Prostate gland (tissue), 2 donors: ENCODE measurements around the gene ZFR.

Experiments used
- POLR2A ChIP-seq: fragments of 450-650 bp; IDR thresholded peaks from one replicate; pipeline ENCODE4 v1.6.1; 2016; ENCODE audit warnings: antibody characterized with exemption, mild to moderate bottlenecking
- TF ChIP-seq, protein P1 (sequence below), 4 experiments: fragments of 200-600 bp in 2 of 4; fragments of 450-650 bp in 2 of 4; sonication (generic) in 2 of 4; IDR thresholded peaks; 1 replicate in 3 of 4; 2 replicates in 1 of 4; pipeline ENCODE4 v1.5.1; 2016 to 2019; ENCODE audit warnings: antibody characterized with exemption in 4 of 4, mild to moderate bottlenecking in 2 of 4, moderate library complexity in 2 of 4

GRCh38 chr5:32355686-32356085, 88.9 kb downstream of the ZFR start:
- TF ChIP-seq POLR2A, result no peak
- TF ChIP-seq, protein P1, sequence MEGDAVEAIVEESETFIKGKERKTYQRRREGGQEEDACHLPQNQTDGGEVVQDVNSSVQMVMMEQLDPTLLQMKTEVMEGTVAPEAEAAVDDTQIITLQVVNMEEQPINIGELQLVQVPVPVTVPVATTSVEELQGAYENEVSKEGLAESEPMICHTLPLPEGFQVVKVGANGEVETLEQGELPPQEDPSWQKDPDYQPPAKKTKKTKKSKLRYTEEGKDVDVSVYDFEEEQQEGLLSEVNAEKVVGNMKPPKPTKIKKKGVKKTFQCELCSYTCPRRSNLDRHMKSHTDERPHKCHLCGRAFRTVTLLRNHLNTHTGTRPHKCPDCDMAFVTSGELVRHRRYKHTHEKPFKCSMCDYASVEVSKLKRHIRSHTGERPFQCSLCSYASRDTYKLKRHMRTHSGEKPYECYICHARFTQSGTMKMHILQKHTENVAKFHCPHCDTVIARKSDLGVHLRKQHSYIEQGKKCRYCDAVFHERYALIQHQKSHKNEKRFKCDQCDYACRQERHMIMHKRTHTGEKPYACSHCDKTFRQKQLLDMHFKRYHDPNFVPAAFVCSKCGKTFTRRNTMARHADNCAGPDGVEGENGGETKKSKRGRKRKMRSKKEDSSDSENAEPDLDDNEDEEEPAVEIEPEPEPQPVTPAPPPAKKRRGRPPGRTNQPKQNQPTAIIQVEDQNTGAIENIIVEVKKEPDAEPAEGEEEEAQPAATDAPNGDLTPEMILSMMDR (IDR thresholded peaks at IDR 0.05), result no peak
